OCI-LY1 (cell line): Measurements from ENCODE around the gene NRDE2.

Experiments used
- H2AFZ ChIP-seq: fragments of 200-600 bp; sonication (generic), shearing (Covaris generic); 2 replicates; pipeline ENCODE4 v1.6.0; 2014; ENCODE audit warnings: antibody characterized with exemption, mild to moderate bottlenecking, low read length
- H3F3A ChIP-seq: fragments of 200-600 bp; sonication (generic), shearing (Covaris generic); 2 replicates; pipeline ENCODE4 v1.6.0; 2014; ENCODE audit warnings: mild to moderate bottlenecking, antibody characterized with exemption, low read length, moderate library complexity; ENCODE audit not compliant: insufficient read depth
- H3K27ac ChIP-seq: fragments of 200-600 bp; sonication (generic); 2 replicates; pipeline ENCODE4 v1.5.1; 2014; ENCODE audit warnings: low read length, mixed run types, mild to moderate bottlenecking, low read depth; ENCODE audit not compliant: poor library complexity, severe bottlenecking
- H3K27me3 ChIP-seq: fragments of 200-600 bp; sonication (generic); 2 replicates; pipeline ENCODE4 v1.6.0; 2014; ENCODE audit warnings: antibody characterized with exemption, mild to moderate bottlenecking, low read length, moderate library complexity; ENCODE audit not compliant: insufficient read depth
- H3K36me3 ChIP-seq: fragments of 200-600 bp; sonication (generic); 2 replicates; pipeline ENCODE4 v1.6.1; 2014; ENCODE audit warnings: mild to moderate bottlenecking, antibody characterized with exemption, low read length, moderate library complexity, mixed read lengths; ENCODE audit not compliant: insufficient read depth
- H3K4me1 ChIP-seq: fragments of 200-600 bp; sonication (generic); 2 replicates; pipeline ENCODE4 v1.5.1; 2014; ENCODE audit warnings: mild to moderate bottlenecking, low read length, moderate library complexity; ENCODE audit not compliant: insufficient read depth, severe bottlenecking
- H3K4me2 ChIP-seq: fragments of 200-600 bp; sonication (generic), shearing (Covaris generic); 2 replicates; pipeline ENCODE4 v1.6.1; 2014; ENCODE audit warnings: low read length
- H3K4me3 ChIP-seq: fragments of 200-600 bp; sonication (generic); 2 replicates; pipeline ENCODE4 v1.5.1; 2014; ENCODE audit warnings: low read length, low read depth, mild to moderate bottlenecking, mixed read lengths; ENCODE audit not compliant: poor library complexity, severe bottlenecking
- H3K79me2 ChIP-seq: fragments of 200-600 bp; shearing (Covaris generic); 2 replicates; pipeline ENCODE4 v1.6.1; 2016; ENCODE audit warnings: mixed run types, low read length, mixed read lengths; ENCODE audit not compliant: insufficient read depth
- H3K9ac ChIP-seq: fragments of 200-600 bp; sonication (generic), shearing (Covaris generic); 2 replicates; pipeline ENCODE4 v1.6.1; 2014; ENCODE audit warnings: mild to moderate bottlenecking, low read length, mixed read lengths
- H3K9me2 ChIP-seq: fragments of 200-600 bp; sonication (generic), shearing (Covaris generic); 2 replicates; pipeline ENCODE4 v1.6.1; 2014; ENCODE audit warnings: low read depth, mild to moderate bottlenecking, low read length, mixed read lengths
- H3K9me3 ChIP-seq: fragments of 200-600 bp; shearing (Covaris generic); 2 replicates; pipeline ENCODE4 v1.6.1; 2014; ENCODE audit warnings: low read length, mixed read lengths
- H4K20me1 ChIP-seq: fragments of 200-600 bp; sonication (generic), shearing (Covaris generic); 2 replicates; pipeline ENCODE4 v1.6.0; 2016; ENCODE audit warnings: mild to moderate bottlenecking, low read length; ENCODE audit not compliant: insufficient read depth
- CTCF ChIP-seq: fragments of 200-600 bp; sonication (generic), shearing (Covaris generic); IDR thresholded peaks from 2 replicates; pipeline ENCODE4 v1.5.1; 2017; ENCODE audit warnings: mild to moderate bottlenecking, antibody characterized with exemption, low read length, moderate library complexity, mixed read lengths
- EZH2 ChIP-seq: fragments of 200-600 bp; sonication (generic), shearing (Covaris generic); IDR thresholded peaks from 2 replicates; pipeline ENCODE4 v1.8.0; 2017; ENCODE audit warnings: borderline replicate concordance, mixed run types, mild to moderate bottlenecking, antibody characterized with exemption, low read length, moderate library complexity, mixed read lengths

NRDE2 gene

GRCh38 chr14:90349739-90350138 lies 18.0 kb upstream of the NRDE2 start:
- Histone ChIP-seq H3K27me3 (no peaks in the 10 kb centered on the region), H2AFZ (no peak overlapping the region), H3F3A (no peaks in the 10 kb centered on the region), H3K4me3 (no peak overlapping the region), H4K20me1 (no peaks in the 10 kb centered on the region), H3K79me2 (no peaks in the 10 kb centered on the region), H3K4me2 (no peak overlapping the region), H3K9me3 (no peaks in the 10 kb centered on the region), H3K9ac (no peak overlapping the region), H3K4me1 (no peaks in the 10 kb centered on the region), H3K27ac (no peak overlapping the region), H3K9me2 (no peaks in the 10 kb centered on the region), H3K36me3 (no peaks in the 10 kb centered on the region)
- TF ChIP-seq EZH2 (no peak), CTCF (no peak)

- H3K27ac ChIP-seq, result no peak overlapping the region
- H3K9me3 ChIP-seq, result no peaks in the 10 kb centered on the region
- H3K9ac ChIP-seq, result no peak overlapping the region
- H3K27me3 ChIP-seq, result no peaks in the 10 kb centered on the region
- no peaks in the 10 kb centered on the region for H3K36me3 ChIP-seq
- no peaks in the 10 kb centered on the region for H3K4me1 ChIP-seq
- no peak for TF ChIP-seq CTCF
- no peak for TF ChIP-seq EZH2
- no peaks in the 10 kb centered on the region for H3F3A ChIP-seq
- H3K4me2 ChIP-seq, result no peak overlapping the region
- no peaks in the 10 kb centered on the region for H3K9me2 ChIP-seq
- no peak overlapping the region for H2AFZ ChIP-seq
- no peaks in the 10 kb centered on the region for H4K20me1 ChIP-seq
- H3K79me2 ChIP-seq, result no peaks in the 10 kb centered on the region
- H3K4me3 ChIP-seq, result no peak overlapping the region
Observed at GRCh38 chr14:90348270-90348669, 16.5 kb upstream of the NRDE2 start.

GRCh38 chr14:90345239-90345557 lies 13.5 kb upstream of the NRDE2 start:
- H3K9me2 ChIP-seq, result no peaks in the 10 kb centered on the region
- no peaks in the 10 kb centered on the region for H3F3A ChIP-seq
- no peak overlapping the region for H3K4me2 ChIP-seq
- no peaks in the 10 kb centered on the region for H3K79me2 ChIP-seq
- H3K4me3 ChIP-seq, result no peak overlapping the region
- H3K9ac ChIP-seq, result no peak overlapping the region
- H3K9me3 ChIP-seq, result no peaks in the 10 kb centered on the region
- H3K4me1 ChIP-seq, result no peaks in the 10 kb centered on the region
- TF ChIP-seq CTCF (no peak), EZH2 (no peak)
- H3K27ac ChIP-seq, result no peak overlapping the region
- H3K36me3 ChIP-seq, result no peaks in the 10 kb centered on the region
- no peaks in the 10 kb centered on the region for H3K27me3 ChIP-seq
- H2AFZ ChIP-seq, result no peak overlapping the region
- no peaks in the 10 kb centered on the region for H4K20me1 ChIP-seq
